Stimulated activated CD8-positive, alpha-beta memory T cell treated with anti-CD3 and anti-CD28 coated beads, Interleukin-4, amount 100 ng/mL, for 24 hours (primary cell): ENCODE measurements around the gene FRRS1.
"Not testable (repeated sequence)": the region's sequence is repeated elsewhere in the genome, so short reads cannot be mapped to it uniquely, and the experiment has no call there.

Experiments used
- DNase-seq: peaks from one replicate; pipeline ENCODE4 v3.0.0-alpha.2; 2020; ENCODE audit warnings: low read depth

FRRS1 gene, protein sequence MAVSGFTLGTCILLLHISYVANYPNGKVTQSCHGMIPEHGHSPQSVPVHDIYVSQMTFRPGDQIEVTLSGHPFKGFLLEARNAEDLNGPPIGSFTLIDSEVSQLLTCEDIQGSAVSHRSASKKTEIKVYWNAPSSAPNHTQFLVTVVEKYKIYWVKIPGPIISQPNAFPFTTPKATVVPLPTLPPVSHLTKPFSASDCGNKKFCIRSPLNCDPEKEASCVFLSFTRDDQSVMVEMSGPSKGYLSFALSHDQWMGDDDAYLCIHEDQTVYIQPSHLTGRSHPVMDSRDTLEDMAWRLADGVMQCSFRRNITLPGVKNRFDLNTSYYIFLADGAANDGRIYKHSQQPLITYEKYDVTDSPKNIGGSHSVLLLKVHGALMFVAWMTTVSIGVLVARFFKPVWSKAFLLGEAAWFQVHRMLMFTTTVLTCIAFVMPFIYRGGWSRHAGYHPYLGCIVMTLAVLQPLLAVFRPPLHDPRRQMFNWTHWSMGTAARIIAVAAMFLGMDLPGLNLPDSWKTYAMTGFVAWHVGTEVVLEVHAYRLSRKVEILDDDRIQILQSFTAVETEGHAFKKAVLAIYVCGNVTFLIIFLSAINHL

GRCh38 chr1:99766378-99766800, at the start of gene FRRS1:
Gene FRRS1 (minus strand): TSS chr1:99766635. CDS start chr1:99748768, 17,867 bp downstream.
- no peak for DNase-seq

GRCh38 chr1:99814373-99814900, 48.0 kb upstream of the FRRS1 start:
- DNase-seq: no peak

DNA sequence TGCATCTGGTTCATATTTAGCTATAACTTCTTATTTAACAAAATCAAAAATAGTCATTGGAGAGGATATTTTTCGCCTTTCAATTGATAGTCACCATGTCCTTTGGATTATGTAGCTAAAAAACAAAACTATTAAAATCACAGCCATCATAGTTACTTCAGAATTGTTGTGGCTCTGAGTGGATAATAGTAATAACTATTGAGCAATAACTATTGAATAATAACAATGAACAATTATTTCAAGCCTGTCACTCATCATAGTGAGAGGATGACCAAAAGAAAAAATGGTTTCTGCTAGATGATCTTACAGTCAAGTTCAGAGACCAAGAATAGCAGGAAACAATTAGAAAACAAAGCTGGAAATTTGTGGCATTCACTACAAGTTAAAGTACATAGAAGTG, 45.3 kb upstream of the FRRS1 start:
- DNase-seq: no peak

GRCh38 chr1:99811075-99811474, 44.6 kb upstream of the FRRS1 start:
- DNase-seq: no peak

- DNase-seq: no peak
Measured at GRCh38 chr1:99808391-99809115, 42.1 kb upstream of the FRRS1 start.

GRCh38 chr1:99806882-99807281, 40.4 kb upstream of the FRRS1 start:
- DNase-seq: no peak

DNA sequence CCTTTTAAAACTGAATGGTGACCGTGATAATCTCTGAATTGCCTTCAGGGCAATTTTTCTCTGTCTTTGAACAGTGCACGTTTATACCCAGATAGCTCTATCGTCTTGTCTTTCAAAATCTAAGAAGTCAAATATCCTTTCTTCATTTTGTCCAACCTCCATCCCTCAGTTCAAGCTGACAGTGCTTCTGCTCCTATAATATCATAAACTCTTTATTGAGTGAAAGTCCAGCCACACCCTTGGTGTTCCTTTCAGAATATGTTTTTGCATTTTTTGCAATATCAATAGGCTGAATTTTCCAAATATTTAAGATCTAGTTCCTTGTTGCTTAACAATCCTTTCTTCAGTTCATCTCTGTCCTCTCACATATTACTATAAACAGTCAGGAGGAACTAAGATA, 35.1 kb upstream of the FRRS1 start:
- no peak for DNase-seq

DNA sequence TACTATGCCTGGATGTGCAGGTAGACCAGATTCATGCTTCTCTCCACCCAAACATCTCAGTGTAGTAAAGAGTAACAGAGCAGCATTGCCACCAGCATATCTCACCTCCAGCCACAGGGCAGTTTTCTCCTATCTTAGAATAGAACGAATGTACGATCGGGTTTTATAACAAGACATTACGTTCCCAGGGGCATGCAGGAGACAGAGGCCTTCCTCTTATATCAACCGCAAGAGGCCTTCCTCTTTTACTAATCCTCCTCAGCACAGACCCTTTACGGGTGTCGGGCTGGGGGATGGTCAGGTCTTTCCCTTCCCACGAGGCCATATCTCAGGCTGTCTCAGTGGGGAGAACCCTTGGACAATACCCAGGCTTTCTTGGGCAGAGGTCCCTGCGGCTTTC, 27.4 kb upstream of the FRRS1 start:
- DNase-seq: not testable (repeated sequence)

GRCh38 chr1:99789715-99790114, 23.3 kb upstream of the FRRS1 start:
- DNase-seq: no peak

- no peak for DNase-seq
Measured at GRCh38 chr1:99788896-99789295, 22.5 kb upstream of the FRRS1 start.

DNA sequence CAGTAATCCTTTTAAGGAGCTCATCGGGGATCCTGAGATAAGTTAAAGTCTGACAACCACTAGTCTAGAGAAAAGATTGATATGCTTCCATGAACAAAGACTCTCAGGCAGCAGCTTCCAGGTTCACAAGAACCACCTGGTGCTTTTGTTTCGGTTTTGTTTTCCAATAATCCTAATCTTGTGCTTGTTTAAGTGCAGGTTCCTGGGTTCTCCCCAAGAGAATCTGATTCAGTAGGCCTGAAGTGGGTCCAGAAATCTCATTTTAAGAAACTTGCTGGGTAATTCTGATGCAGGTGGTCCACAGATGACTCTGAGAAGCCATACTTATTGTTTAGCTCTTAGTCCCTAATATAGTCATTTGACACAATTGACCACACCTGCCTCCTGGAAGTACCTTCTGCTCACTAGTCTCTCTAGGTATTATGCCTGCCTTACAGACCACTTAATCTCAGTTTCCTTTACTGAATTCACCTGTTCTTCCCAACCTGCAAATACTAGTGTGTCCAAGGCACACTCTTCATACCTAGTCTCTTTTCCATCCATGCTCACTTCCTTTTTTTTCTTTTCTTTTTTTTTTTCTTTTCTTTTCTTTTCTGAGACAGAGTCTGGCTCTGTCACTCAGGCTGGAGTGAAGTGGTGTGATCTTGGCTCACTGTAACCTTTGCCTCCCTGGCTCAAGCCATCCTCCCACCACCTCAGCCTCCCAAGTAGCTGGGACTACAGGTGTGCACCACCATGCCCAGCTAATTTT, 20.5 kb upstream of the FRRS1 start:
- no peak for DNase-seq

DNA sequence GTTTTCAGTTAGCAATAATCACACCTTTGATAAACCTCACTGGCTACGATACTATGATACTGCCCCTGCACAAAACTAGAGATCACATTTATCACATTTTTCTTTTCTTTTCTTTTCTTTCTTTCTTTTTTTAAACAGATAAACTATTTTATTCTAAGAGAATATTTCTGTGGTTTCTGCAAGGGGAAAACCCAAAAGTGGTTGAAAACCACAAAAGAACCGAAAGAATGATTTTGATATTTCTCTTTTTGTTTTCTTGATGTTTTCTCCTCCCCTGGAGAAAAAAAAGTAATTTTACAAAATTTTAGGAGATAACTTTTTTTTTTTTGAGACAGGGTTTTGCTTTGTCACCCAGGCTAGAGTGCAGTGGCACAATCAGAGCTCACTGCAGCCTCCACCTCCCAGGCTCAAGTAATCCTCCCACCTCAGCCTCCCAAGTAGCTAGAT, 18.4 kb upstream of the FRRS1 start:
- DNase-seq: no peak

DNA sequence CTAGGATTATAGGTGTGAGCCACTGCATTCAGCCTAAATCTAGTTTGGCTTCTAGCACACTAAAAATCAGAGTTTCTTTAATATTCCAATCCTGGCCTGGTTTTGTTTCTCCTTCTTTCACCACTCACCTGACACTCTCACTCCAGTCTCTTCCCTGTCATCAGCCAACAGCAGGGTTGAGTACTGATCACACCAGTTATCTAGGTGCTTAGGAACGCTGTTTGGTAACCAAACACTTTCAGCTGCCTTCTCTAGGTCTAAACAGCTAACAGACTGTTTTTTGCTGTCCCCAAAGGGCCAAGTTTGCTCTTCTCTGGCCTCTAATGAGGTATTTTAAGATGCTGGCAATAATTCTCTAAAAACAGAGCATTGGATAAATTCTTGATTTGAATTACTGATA, 17.7 kb upstream of the FRRS1 start:
- DNase-seq: no peak

DNA sequence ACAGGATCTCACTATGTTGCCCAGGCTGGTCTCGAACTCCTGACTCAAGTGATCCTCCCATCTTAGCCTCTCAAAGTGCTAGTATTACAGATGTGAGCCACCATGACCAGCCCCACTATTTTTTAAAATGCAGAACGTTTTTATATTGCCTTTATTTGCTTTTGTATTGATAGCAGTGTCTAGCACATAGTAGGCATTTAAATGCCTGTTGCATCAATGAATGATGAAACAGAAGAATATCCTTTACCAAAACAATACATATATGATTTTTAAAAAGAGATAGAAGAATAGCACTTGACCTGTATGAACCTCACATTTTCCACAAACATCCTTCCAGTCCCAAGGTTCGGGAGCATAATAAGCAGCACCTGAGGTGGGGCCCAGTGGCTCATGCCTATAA, 16.5 kb upstream of the FRRS1 start:
- no peak for DNase-seq

DNA sequence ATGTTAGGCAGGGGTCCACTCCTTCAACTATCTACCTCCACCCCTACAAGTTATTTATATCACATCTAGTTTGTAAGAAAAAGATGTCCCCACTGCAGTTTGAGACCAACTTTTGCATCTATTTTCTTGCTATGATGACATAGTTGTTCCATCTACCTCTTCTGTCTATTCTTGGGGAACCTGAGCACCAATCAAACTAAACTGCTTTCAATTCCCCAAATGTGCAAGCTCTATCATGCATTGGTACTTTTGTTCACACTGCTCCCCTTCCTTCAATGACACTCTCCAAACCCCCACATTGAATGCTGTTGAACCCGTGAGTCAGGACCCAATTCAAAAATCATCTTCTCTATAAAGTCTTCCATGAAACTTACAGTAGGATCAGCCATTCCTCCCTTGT, 16.0 kb upstream of the FRRS1 start:
- DNase-seq: no peak

DNA sequence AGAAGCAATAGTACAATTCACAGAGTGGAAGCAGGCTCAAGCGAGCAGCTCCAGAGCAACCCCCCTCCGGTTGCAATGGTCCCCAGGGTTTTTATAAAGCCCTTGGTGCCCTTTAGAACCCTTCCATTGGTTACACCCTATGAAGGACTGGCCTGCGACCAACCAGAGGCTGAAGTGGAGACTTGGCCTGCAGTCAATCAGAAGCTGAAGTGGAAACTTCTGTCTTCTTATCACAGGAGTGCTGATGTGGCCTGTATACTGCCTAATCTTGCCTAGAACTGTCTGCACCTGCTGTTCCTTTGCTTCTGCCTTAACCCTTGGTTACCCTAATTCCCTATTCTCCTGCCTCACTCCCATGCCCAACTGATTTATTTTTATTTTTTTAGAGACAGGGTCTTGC, 15.4 kb upstream of the FRRS1 start:
- DNase-seq: no peak

GRCh38 chr1:99777752-99778151, 11.3 kb upstream of the FRRS1 start:
- no peak for DNase-seq

GRCh38 chr1:99776120-99776519, 9.7 kb upstream of the FRRS1 start:
- DNase-seq: no peak

DNA sequence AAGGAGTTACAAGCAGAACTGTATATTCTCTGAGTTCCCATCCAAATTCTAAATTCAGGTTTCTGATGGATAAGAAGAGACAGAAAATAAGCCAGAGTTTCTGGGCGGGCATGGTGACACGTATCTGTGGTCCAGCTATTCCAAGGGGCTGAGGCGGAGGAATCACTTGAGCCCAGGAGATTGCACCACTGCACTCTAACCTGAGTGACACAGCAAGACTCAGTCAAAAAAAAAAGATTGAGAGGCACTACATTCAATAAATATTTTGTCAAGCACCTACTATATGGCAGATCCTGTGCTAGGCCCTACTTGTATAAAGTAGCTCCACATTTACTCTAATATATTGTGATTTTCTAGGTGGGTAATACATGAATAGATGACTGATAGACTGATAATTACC, 6.4 kb upstream of the FRRS1 start:
- DNase-seq: no peak

GRCh38 chr1:99771513-99771918, 5.1 kb upstream of the FRRS1 start:
- DNase-seq: no peak

- DNase-seq: no peak
Measured at GRCh38 chr1:99768524-99769245, 2.2 kb upstream of the FRRS1 start.
